Loucy (cell line): Measurements from ENCODE around the gene PLA2G4E.

Source experiments
- H2AFZ ChIP-seq: fragments of 200-600 bp; sonication (generic); 2 replicates; pipeline ENCODE4 v1.6.0; 2016; ENCODE audit warnings: antibody characterized with exemption, mild to moderate bottlenecking, low read length, moderate library complexity
- H3F3A ChIP-seq: fragments of 200-600 bp; 2 replicates; pipeline ENCODE4 v1.6.0; 2016; ENCODE audit warnings: antibody characterized with exemption, low read depth, mild to moderate bottlenecking
- H3K27me3 ChIP-seq: fragments of 200-600 bp; sonication (generic); 2 replicates; pipeline ENCODE4 v1.6.1; 2014; ENCODE audit warnings: low read length, mild to moderate bottlenecking; ENCODE audit not compliant: insufficient read depth, poor library complexity, severe bottlenecking
- H3K36me3 ChIP-seq: fragments of 200-600 bp; sonication (generic); 2 replicates; pipeline ENCODE4 v1.6.1; 2016; ENCODE audit warnings: low read length; ENCODE audit not compliant: insufficient read depth
- H3K4me1 ChIP-seq: fragments of 200-600 bp; sonication (generic); 2 replicates; pipeline ENCODE4 v1.5.1; 2014; ENCODE audit warnings: low read length, mild to moderate bottlenecking; ENCODE audit not compliant: insufficient read depth, poor library complexity, severe bottlenecking
- H3K4me2 ChIP-seq: fragments of 200-600 bp; sonication (generic); 2 replicates; pipeline ENCODE4 v1.6.0; 2014; ENCODE audit warnings: antibody characterized with exemption, low read length, low read depth, mild to moderate bottlenecking; ENCODE audit not compliant: poor library complexity, severe bottlenecking
- H3K4me3 ChIP-seq: fragments of 200-600 bp; sonication (generic); 2 replicates; pipeline ENCODE4 v1.5.1; 2014; ENCODE audit warnings: low read length, mild to moderate bottlenecking, mixed read lengths; ENCODE audit not compliant: poor library complexity, severe bottlenecking
- H3K79me2 ChIP-seq: fragments of 200-600 bp; sonication (generic); 2 replicates; pipeline ENCODE4 v1.6.1; 2014; ENCODE audit warnings: low read length; ENCODE audit not compliant: insufficient read depth
- H3K9ac ChIP-seq: fragments of 200-600 bp; sonication (generic); 2 replicates; pipeline ENCODE4 v1.6.0; 2014; ENCODE audit warnings: mild to moderate bottlenecking, low read depth, low read length, moderate library complexity; ENCODE audit not compliant: poor library complexity, severe bottlenecking
- H3K9me2 ChIP-seq: fragments of 200-600 bp; sonication (generic); replicated peaks from 2 replicates; pipeline ENCODE4 v1.6.1; 2016; ENCODE audit warnings: low read depth, low read length, mixed read lengths
- H3K9me3 ChIP-seq: fragments of 200-600 bp; sonication (generic); 2 replicates; pipeline ENCODE4 v1.6.1; 2014; ENCODE audit warnings: mild to moderate bottlenecking, antibody characterized with exemption, low read length, low read depth; ENCODE audit not compliant: insufficient read depth
- H4K20me1 ChIP-seq: fragments of 200-600 bp; sonication (generic); 2 replicates; pipeline ENCODE4 v1.6.0; 2014; ENCODE audit warnings: antibody characterized with exemption, low read length, mild to moderate bottlenecking; ENCODE audit not compliant: insufficient read depth, poor library complexity, severe bottlenecking
- CTCF ChIP-seq: fragments of 200-600 bp; sonication (generic); conservative IDR thresholded peaks from 2 replicates; pipeline ENCODE4 v1.5.1; 2014; ENCODE audit warnings: mild to moderate bottlenecking, antibody characterized with exemption, low read length
- EZH2phosphoT487 ChIP-seq: fragments of 200-600 bp; IDR thresholded peaks from 2 replicates; pipeline ENCODE4 v1.6.1; 2018; ENCODE audit warnings: antibody characterized with exemption, mild to moderate bottlenecking, moderate library complexity, borderline replicate concordance

PLA2G4E gene

GRCh38 chr15:42046597-42046996 is 25.8 kb upstream of the PLA2G4E start:
- H3K79me2 ChIP-seq = no peaks in the 10 kb centered on the region
- no peaks in the 10 kb centered on the region for H4K20me1 ChIP-seq
- no peaks in the 10 kb centered on the region for H3K36me3 ChIP-seq
- H3K4me3 ChIP-seq = no peak overlapping the region
- no peak overlapping the region for H3K9ac ChIP-seq
- no peaks in the 10 kb centered on the region for H3K9me2 ChIP-seq
- no peak overlapping the region for H3K4me2 ChIP-seq
- no peaks in the 10 kb centered on the region for H3F3A ChIP-seq
- TF ChIP-seq CTCF = no peak
- no peak for TF ChIP-seq EZH2phosphoT487
- no peaks in the 10 kb centered on the region for H3K27me3 ChIP-seq
- H2AFZ ChIP-seq = no peak overlapping the region
- no peaks in the 10 kb centered on the region for H3K4me1 ChIP-seq
- H3K9me3 ChIP-seq = no peaks in the 10 kb centered on the region

- Histone ChIP-seq H3K9me3 (no peaks in the 10 kb centered on the region), H3K27me3 (no peaks in the 10 kb centered on the region), H3K36me3 (no peaks in the 10 kb centered on the region), H3K79me2 (no peaks in the 10 kb centered on the region), H3K9ac (no peak overlapping the region), H3K4me3 (no peak overlapping the region), H4K20me1 (no peaks in the 10 kb centered on the region), H3F3A (no peaks in the 10 kb centered on the region), H3K4me1 (no peaks in the 10 kb centered on the region), H2AFZ (no peak overlapping the region), H3K9me2 (no peaks in the 10 kb centered on the region), H3K4me2 (no peak overlapping the region)
- no peak for TF ChIP-seq EZH2phosphoT487
- no peak for TF ChIP-seq CTCF
These were observed 24.4 kb upstream of the PLA2G4E start for GRCh38 chr15:42045211-42045615.

GRCh38 chr15:42042602-42043400 is 22.0 kb upstream of the PLA2G4E start:
- Histone ChIP-seq H3K9me3 (no peaks in the 10 kb centered on the region), H3K27me3 (no peaks in the 10 kb centered on the region), H2AFZ (no peak overlapping the region), H3K79me2 (no peaks in the 10 kb centered on the region), H3K4me2 (no peak overlapping the region), H4K20me1 (no peaks in the 10 kb centered on the region), H3K9ac (no peak overlapping the region), H3K4me1 (no peaks in the 10 kb centered on the region), H3K4me3 (no peak overlapping the region), H3F3A (no peaks in the 10 kb centered on the region), H3K9me2 (no peaks in the 10 kb centered on the region), H3K36me3 (no peaks in the 10 kb centered on the region)
- no peak for TF ChIP-seq CTCF
- TF ChIP-seq EZH2phosphoT487 = no peak
